ENCODE results near the gene CAMK2N2.

Gene CAMK2N2

DNA sequence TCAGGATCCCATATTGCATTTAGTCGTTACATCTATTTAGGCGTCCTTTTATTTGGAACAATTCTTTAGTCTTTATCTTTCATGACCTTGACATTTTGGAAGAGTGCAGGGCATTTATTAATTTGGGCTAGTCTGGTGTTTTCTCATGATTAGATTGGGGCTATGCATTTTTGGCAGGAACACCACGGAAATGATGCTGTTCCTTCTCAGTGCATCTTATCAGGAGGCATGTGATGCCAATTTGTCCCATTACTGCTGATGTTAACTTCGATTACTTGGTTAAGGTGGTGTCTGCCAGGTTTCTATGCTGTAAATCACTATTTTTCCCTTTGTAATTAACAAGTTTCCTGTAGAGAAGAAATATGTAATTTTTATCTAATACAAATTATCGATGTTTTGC is 50.1 kb downstream of the CAMK2N2 start:
- no peak for DNase-seq

Measured in inflammatory macrophage treated with lipopolysaccharide for 4 hours (primary cell).